ENCODE data around the gene WWOX.

WWOX gene

DNA sequence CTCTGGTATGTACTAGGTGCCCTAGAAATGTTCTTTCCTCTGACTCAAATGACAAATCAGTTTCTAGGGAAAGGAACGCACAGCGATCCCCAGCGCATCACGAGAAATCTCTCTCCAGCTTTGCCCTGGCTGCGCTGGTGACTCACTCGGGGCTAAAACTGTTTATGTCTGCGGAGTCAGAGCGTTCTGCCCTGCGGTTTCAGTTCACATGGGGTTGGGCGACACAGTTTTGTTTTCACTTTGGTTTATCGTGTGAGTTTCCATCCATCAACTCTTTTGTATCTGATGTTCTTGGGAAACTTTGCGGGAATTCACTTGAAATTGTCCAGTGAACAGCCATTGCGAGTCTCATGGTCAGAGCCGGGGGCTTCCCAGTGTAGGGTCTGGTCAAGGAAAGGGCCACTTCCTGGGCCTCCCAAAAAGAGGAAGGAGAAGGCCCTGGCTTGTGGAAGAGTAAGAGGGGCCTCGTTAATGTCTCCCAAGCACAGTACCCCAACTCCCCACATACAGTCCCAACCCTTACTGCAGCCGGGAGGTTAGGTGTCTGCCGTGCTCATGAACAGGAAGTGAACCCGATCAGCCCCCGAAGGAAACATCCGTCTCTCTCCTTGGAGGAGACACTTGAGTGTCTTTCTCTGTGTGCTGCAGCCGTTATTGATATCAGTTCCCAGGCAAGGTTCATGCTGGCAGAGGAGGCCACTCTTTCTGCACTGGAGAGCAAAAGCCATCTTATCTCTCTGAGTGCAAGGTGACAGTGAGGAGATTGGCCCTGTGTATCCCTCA lies 643.2 kb downstream of the WWOX start:
- no peak for DNase-seq (ENCODE audit: low spot score)

DNA sequence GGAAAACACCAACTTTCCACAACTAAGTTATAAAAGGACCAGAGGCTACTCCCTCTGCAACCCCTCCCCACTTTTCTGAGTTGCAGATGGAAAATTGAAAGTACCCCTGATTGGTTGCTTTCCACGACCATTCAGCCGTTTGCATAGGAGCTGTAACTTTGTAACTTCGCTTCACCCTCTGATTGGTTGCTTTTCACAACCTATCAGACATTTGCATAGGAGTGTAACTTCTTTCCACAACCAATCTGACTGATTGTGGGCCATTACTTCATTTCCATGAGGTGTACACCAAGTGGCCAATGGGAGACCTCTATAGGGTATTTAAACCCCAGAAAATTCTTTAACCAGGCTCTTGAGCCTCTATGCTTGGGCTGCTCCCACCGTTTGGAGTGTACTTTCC lies 644.1 kb downstream of the WWOX start:
- DNase-seq (ENCODE audit: low spot score), result no peak

DNA sequence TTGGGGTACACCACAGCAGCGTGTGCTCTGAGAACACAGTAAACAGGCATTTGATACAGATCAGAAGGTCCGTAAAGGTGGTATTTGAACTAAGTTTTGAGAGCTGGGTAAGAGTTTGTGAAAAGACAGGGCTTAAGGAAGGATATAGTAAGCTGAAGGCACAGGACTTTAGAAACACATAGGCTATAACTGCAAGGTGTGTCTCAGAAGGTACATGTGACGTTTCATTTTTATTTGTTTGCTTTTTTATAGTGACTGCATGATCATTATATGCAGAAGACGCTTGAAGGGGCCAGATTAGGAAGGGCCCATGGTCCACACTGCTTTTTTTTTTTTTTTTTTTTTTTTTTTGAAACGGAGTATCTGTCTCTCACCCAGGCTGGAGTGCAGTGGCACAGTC lies 644.6 kb downstream of the WWOX start:
- no peak for DNase-seq (ENCODE audit: low spot score)

DNA sequence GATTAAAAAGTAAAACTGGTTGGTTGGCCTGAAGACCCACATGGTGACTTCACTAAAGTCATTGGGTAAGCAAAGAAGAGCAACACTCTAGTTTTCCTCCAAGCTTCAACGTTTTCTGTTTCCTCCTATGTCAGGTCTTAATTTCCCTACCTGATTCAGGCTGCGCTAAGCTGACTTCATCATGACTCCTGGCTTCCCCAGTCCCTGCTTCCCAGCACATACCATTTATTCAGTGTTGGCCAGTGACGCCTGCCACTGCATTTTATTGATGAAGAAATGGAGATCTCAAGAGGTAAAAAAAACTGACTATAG lies 645.3 kb downstream of the WWOX start:
- DNase-seq (ENCODE audit: low spot score), result no peak

DNA sequence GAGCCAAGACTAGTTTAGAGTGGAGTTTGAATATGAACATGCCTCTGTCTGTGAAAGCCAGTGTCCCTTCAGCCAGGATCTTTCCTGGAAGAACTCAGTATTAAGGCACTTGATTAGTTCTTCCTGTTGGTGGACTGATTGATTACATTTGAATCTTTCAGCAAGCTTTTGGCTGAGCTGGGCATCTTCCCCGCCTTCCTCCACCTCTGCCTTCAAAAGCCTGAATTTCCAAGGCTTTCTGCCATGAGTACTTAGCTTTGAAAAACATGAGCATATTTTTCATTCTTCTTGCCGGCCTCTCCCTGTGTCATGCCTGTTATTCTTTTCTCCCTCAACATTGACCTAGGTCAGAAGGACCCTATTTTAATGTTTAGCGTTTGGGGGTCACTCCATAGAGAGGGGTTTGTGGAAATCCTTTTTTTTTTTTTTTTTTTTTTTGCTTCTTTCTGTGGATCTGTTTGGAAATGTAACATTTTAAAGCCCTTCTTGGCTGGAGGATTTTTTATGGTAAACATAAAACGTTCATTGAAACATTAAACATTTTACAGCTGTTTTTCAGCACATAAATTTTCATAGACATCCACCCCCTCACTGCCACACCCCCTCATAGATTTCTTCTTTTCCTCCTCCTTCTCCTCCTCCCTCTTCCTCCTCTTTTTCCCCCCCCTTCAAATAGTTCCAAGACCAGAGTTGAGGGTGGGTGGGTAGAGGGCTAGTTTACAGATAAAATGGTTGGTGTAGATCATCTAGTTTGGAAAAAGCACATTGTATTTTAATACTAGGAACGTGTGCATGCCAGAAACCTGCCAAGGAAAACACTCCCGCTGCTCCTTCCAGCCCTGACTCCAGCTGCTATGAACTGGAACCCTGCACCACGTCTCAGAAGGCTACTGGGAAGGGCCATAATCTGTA lies 645.9 kb downstream of the WWOX start:
- DNase-seq (ENCODE audit: low spot score), result no peak

DNA sequence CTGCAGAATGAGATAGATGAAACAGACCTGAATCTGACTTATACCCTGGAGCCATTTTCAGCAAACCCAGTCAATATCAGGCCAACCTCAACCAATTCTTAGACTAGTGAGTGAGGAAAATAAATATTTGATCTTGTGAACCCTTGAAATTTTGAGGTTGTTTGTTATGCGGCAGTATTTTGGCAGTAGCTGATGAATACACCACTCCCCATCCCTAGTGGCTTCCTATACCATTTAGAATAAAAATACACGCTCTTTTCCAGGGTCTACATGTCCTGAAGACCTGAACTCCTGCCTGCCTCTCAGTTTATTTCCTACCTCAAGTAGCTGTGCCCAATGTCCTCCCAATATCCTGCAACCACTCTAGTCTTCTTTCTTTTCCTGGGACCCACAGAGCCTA lies 647.3 kb downstream of the WWOX start:
- DNase-seq (ENCODE audit: low spot score), result no peak

DNA sequence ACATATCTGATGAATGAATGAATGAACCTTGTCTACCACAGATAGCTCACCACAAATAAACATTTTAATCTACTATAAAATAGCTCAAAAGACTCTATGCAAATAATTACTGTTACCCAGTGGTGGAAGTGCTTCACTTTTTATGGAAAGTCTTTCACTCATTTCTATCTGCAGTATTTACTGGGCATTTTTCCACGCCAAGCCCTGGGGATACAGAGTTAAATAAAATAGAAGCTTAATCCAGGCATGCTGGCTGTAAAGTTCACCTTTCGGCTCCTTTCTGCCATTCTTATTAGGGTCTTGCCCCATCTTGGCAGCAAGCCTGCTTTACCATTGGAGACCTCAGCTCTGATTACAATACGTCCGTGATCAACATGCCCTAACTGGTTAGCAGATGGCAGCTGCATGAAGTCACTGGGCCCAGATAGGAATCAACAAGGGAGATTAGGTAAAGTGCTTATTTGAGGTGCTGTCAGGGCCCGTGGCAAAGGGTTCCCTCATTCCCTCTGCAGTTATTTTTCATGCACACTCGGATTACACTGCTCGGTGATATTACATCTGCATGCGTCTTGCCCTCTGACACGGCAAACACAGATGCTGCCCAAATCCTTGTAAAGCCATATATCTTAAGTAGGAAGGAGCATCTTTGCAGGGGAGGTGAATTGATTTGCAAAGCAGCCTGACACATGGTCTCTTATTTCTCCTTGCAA lies 648.9 kb downstream of the WWOX start:
- no peak for DNase-seq (ENCODE audit: low spot score)

DNA sequence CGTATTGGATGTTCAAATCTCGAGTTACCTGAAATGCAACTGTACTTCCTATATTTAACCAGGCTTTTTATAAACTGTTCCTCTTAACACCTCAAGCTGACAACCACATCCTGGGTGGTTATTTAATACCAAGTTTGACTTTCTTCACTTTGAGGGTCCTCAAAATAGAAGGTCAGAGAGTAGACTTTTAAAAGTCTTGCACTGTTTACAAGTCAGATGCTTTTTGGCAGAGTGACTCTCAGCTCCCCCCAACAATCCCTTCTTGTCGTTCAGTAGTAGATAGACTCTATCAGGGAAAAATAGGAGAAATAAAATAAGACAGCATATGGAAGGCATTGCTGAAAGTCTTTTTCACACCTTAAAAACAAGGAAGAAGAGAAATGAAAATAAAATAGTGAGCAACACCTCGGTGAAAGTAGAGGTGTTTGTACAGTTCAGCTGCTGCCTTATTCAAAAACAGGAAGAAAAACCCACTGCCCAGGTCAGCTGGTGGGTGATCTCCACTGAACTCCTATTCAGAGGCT lies 650.4 kb downstream of the WWOX start:
- DNase-seq (ENCODE audit: low spot score), result no peak

DNA sequence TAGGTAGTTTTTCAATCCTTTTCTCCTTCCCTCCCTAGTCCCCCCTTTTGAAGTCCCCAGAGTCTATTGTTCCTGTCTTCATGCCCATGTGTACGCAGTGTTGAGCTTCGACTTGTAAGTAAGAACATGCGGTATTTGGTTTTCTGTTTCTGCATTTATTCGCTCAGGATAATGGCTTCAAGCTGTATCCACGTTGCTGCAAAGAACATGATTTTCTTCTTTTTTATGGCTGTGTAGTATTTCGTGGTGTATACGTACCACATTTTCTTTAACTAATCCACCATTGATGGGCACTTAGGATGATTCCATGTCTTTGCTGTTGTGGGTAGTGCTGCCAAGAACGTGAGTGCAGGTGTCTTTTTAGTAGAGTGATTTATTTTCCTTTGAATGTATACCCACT lies 651.2 kb downstream of the WWOX start:
- no peak for DNase-seq (ENCODE audit: low spot score)

DNA sequence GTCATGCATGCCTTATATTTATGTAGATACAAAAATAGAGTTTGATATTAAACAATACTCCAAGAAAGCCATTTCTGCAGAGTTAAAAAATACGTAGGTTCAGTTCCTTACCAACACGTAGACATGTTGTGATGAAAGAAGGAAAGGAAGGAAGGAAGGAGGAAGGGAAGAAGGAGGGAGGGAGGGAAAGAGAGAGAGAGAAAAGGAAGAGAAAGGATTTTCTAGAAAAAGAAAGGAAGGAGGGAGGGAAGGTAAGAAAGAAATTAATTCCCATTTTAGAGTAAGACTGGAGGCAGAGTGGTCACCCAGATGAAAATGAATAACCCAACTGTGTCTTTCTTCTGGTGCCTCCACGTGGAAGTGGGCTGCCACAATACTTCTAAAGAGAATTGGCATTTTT lies 652.1 kb downstream of the WWOX start:
- no peak for DNase-seq (ENCODE audit: low spot score)

DNA sequence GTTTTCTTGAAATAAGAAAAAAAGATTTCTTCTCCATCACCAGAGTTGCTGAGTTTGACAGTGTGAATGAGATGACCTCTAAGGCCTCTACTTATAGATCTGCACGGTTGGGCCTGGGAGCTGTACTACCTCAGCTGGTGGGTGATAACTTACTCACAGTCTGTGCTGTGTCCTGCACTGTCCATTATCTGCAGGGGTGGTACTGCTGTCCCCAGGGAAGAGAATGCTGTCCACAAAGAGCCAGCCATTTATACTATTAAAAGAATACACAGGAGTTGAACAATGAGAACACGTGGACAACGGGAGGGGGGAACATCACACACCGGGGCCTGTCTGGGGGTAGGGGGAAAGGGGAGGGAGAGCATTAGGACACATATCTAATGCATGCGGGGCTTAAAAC lies 655.3 kb downstream of the WWOX start:
- no peak for DNase-seq (ENCODE audit: low spot score)

DNA sequence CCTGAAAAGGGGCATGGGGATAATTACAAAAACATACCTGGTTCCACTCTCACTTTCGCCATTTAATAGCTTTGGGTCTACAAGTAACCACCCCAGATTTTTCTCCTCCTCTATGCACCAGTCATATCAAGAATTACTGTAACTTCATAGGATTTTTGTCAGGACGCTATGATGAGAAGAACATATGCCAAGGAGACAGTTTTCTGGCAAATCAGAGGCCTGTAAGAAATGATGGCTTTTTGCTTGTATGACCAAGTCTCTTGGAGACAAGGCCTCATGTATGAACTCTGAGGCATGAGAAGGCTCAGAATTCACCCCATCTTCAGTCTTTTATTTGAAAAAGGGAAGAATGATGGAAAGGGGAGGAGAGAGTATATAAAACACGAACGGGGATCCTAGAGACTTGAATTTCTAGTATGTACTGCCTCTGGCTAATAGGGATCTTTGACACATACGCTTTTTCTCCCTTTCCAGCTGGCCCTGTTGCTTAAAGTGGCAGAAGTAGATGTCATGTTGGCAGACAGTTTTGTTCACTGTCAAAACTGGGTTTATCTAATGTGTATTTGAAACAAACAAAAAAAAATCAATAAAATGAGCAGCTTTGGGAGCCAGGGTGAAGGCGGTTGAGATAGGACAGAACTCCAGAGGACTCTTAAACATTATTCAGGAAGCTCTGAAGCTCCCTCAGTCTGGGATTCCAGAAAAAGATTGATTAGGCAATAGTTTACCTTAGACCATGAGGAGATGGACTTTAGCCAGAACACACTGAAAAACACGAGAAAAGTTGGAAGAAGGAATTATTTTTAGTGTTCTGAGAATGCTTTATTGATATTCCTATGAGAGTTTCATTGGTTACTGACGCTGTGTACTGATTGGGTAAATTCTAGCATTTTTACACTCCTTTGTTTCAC lies 656.6 kb downstream of the WWOX start:
- DNase-seq (ENCODE audit: low spot score), result no peak

DNA sequence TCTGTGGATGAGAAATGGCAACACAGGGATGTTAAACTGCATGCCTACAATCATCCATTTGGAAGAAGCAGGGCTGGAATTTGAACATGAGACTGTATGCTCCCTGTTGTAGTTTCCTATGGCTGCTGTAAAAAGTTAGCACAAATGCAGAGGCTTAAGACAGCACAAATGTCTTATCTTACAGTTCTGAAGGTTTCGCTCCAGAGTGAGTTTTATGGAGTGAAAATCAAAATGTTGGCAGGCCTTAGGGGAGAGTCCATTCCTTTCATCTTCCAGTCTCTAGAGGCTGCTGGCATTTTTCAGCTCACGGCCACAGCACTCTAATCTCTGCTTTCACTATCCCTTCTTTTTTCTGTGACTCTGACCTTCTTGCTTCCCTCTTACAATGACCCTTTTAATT lies 660.1 kb downstream of the WWOX start:
- no peak for DNase-seq (ENCODE audit: low spot score)

DNA sequence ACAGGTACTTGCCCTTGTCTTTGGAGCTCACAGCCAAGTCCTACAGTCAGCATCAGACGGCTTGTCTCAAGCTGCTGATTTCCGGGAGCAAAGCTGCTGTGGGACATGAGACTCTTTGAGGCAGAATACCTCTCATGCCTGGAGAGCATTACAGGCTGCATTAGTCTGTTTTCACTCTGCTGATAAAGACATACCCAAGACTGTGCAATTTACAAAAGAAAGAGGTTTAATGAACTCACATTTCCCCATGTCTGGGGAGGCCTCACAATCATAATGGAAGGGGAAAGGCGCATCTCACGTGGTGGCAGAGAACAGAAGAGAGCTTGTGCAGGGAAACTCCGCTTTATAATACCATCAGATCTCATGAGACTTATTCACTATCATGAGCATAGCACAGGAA lies 661.2 kb downstream of the WWOX start:
- no peak for DNase-seq (ENCODE audit: low spot score)

DNA sequence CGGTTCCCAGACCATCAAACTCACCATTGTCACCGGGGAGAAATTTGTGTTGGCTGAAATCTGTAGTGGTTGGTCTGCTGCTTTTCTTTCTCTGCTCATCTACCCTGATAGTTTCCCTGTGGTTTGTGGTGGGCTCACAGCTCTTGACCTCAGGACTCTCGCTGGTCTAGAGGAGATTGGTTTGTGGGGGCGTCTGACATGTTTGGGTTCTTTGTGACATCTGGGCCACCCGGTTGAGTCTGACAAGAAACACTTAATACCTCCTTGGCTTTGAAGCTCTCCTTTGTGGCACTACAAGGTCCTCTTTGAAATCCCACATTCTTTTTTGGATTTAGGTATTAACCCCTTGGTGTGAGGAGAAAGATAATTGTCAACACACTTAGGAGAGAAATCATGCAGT lies 662.0 kb downstream of the WWOX start:
- DNase-seq (ENCODE audit: low spot score), result no peak

DNA sequence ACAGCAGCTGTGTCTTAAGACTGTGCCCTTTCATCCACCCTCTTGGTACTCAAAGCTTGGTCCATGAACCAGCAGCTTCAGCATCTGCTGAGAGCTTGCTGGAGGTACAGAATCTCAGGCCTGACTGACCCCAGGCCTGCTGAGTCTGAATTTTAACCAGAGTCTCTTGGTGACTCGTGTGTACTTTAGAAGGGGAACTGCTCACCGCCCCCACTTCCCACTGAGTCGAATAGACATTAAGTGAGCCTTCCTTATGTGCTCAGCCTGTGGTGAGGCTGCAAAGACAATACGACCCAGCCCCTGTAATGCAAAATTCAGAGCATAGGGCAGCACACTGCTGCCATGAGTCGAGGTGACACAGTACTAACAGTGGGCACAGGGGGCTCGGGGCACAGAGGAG lies 662.8 kb downstream of the WWOX start:
- DNase-seq (ENCODE audit: low spot score), result no peak

DNA sequence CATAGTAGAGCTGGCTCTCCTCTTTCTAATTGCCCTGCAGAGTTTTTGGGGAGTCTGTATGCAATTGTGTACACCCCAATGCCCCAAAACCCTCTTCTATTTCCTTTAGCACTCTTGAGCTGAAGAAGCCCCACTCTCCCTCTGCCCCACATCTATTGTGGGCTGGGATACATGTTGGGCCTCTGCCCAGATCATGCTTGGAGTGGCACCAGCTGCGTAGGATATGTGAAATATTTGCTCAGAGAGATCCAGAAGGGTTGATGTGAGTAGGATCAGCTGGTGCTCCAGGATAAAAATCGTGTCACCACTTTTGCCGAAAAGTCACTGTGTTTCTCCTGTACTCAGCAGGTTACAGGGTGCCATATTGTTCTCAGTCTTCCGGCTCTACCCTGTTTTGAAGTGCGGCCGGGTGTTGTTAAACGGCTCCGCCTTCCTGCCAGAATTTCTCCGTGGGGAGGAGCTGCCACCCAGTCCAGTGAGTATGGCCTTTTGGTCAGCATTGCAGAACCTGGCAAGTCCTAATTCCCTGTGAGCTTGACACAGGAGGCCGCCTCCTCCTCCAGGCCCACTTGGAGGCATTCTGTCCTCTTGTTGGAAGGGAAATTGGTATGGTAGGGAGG lies 664.5 kb downstream of the WWOX start:
- no peak for DNase-seq (ENCODE audit: low spot score)

DNA sequence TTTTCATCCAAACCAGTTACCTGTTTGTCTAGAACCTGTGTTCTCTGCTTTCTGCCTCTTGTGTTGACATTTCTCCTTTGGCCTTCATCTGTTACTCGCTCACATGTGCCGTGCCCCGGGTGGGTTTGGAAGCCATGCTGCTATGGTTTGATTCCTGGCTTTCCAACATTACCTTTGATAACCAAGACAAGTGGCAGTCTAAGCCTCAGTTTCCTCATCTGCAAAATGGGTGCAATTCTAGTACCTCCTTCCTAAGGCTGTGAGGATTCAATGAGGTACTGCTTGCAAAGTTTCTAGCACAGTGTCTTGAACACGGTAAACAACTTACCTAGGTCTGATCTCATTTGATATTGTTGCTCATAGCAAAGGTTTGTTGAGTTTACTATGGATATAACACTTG lies 665.0 kb downstream of the WWOX start:
- DNase-seq (ENCODE audit: low spot score), result no peak

DNA sequence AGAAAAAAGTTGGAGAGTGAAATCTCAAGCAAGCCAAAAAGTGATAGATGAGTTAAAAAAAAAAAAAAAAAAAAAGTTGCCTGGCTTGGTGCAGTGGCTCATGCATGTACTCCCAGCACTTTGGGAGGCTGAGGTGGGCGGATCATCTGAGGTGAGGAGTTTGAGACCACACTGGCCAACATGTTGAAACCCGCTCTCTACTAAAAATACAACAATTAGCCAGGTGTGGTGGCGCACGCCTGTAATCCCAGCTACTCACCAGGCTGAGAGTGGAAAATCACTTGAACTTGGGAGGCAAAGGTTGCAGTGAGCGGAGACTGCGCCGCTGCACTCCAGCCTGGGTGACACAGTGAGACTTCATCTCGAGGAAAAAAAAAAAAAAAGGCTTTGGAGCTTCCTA lies 668.8 kb downstream of the WWOX start:
- no peak for DNase-seq (ENCODE audit: low spot score)

DNA sequence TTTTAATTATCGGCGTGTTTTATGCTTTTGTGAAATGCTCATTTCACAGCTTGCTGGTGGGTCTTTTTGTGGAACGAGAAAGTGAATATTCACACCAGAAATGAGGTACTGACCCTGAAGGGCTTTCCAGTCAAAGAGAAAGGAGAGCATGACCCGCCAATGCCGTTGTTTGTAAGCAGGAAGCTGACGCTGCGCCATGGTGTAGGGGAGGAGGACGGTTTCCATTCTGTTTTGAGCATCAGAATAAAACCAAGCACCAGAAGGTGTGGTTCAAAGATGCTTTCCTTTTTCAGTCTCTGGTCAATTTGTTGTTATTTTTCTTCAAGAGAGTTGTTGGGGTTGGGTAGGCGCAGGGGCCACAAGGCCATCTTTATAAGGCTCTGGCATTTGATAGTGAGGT lies 669.3 kb downstream of the WWOX start:
- DNase-seq (ENCODE audit: low spot score), result no peak

All from RKO (cell line).